Activated T-cell treated with anti-CD3 and anti-CD28 coated beads for 4 hours (primary cell): ENCODE data around the gene MPI.
"Not testable (repeated sequence)": the region's sequence is repeated elsewhere in the genome, so short reads cannot be mapped to it uniquely, and the experiment has no call there.

Experiments used
- DNase-seq: peaks from one replicate; pipeline ENCODE4 v3.0.0-alpha.2; 2020

MPI gene

GRCh38 chr15:74893627-74894026 is 3.8 kb downstream of the MPI start:
- DNase-seq = no peak

GRCh38 chr15:74894383-74894782 is 4.5 kb downstream of the MPI start:
- DNase-seq = not testable (repeated sequence)

GRCh38 chr15:74895830-74896229 is 6.0 kb downstream of the MPI start:
- DNase-seq = no peak

- no peak for DNase-seq
Observed at GRCh38 chr15:74896316-74896715, 6.5 kb downstream of the MPI start.

GRCh38 chr15:74897300-74897701 is 7.5 kb downstream of the MPI start:
- DNase-seq = no peak

GRCh38 chr15:74901612-74902063 is 11.8 kb downstream of the MPI start:
- peak; percentile 52 for DNase-seq

GRCh38 chr15:74902295-74903075 is 12.6 kb downstream of the MPI start:
- DNase-seq = no peak

- DNase-seq = no peak
Observed at GRCh38 chr15:74903676-74904075, 13.8 kb downstream of the MPI start.

- no peak for DNase-seq
Observed at GRCh38 chr15:74904190-74904805, 14.5 kb downstream of the MPI start.

GRCh38 chr15:74906067-74906449 is 16.2 kb downstream of the MPI start:
- peak; percentile 11 for DNase-seq

GRCh38 chr15:74906450-74907162 is 16.8 kb downstream of the MPI start, which contains the start of gene FAM219B:
FAM219B (minus strand) TSS chr15:74906851; CDS start chr15:74906800, 51 bp downstream.
- DNase-seq = peak; percentile 56

GRCh38 chr15:74907163-74907870 is 17.5 kb downstream of the MPI start:
- peak; percentile 7 for DNase-seq

GRCh38 chr15:74908635-74909034 is 18.8 kb downstream of the MPI start:
- no peak for DNase-seq

- no peak for DNase-seq
Observed at GRCh38 chr15:74913041-74913440, 23.2 kb downstream of the MPI start.

GRCh38 chr15:74913799-74914198 is 24.0 kb downstream of the MPI start:
- DNase-seq = not testable (repeated sequence)

- no peak for DNase-seq
Observed at GRCh38 chr15:74917676-74918075, 27.8 kb downstream of the MPI start.

- DNase-seq = no peak
Observed at GRCh38 chr15:74920456-74920855, 30.6 kb downstream of the MPI start.

GRCh38 chr15:74924525-74924924 is 34.7 kb downstream of the MPI start:
- no peak for DNase-seq

- DNase-seq = no peak
Observed at GRCh38 chr15:74928771-74929198, 38.9 kb downstream of the MPI start.

- no peak for DNase-seq
Observed at GRCh38 chr15:74933573-74933972, 43.7 kb downstream of the MPI start.

GRCh38 chr15:74935193-74935592 is 45.4 kb downstream of the MPI start:
- DNase-seq = not testable (repeated sequence)

- DNase-seq = no peak
Observed at GRCh38 chr15:74937272-74937589, 47.4 kb downstream of the MPI start.
